HFFc6 (cell line): ENCODE measurements around the gene CACNA2D1. TPM values are rescaled to one million over a fixed set of nuclear protein-coding genes. Genes with fewer than 3 reads are reported as not detected.
A peak's percentile ranks its signal among the peaks of the same experiment; 100 is the strongest.

Source experiments
- DNase-seq: peaks from one replicate; pipeline ENCODE4 v3.0.0-alpha.2; 2018
- H3K27ac Mint-ChIP-seq: 2 replicates; pipeline ENCODE4 v1.8.0; 2020; ENCODE audit warnings: mild to moderate bottlenecking, mixed read lengths
- H3K27me3 Mint-ChIP-seq: 2 replicates; pipeline ENCODE4 v1.8.0; 2021; ENCODE audit warnings: mild to moderate bottlenecking, moderate library complexity, mixed read lengths; ENCODE audit not compliant: insufficient read depth
- H3K36me3 Mint-ChIP-seq: 2 replicates; pipeline ENCODE4 v1.8.0; 2021; ENCODE audit warnings: low read depth, mixed read lengths
- H3K4me1 Mint-ChIP-seq: 2 replicates; pipeline ENCODE4 v1.8.0; 2020; ENCODE audit warnings: low read depth, mixed read lengths
- H3K4me3 Mint-ChIP-seq: 2 replicates; pipeline ENCODE4 v1.8.0; 2020; ENCODE audit warnings: mild to moderate bottlenecking, moderate library complexity, mixed read lengths
- H3K9me3 Mint-ChIP-seq: 2 replicates; pipeline ENCODE4 v1.8.0; 2020; ENCODE audit warnings: mild to moderate bottlenecking, mixed read lengths
- total RNA-seq, 6 experiments: library from RNA; stranded (reverse); fragmentation: NEBNext Ultra II Directional; extraction: Animal tissue kit (Norgen Biotek cat#: 25700); gene quantifications; 2 replicates in 1 of 6; 3 replicates in 5 of 6; pipeline ENCODE4 v1.2.3, GENCODE V29; 2021
- TF ChIP-seq, protein P1 (sequence below): fragments of 200-600 bp; sonication (generic); IDR thresholded peaks from 2 replicates; pipeline ENCODE4 v1.5.0; 2021; ENCODE audit warnings: antibody characterized with exemption, mild to moderate bottlenecking

Gene CACNA2D1
- total RNA-seq, 6 experiments from 2014 or later, result 34.9 to 43.6 (median 36.8) TPM

DNA sequence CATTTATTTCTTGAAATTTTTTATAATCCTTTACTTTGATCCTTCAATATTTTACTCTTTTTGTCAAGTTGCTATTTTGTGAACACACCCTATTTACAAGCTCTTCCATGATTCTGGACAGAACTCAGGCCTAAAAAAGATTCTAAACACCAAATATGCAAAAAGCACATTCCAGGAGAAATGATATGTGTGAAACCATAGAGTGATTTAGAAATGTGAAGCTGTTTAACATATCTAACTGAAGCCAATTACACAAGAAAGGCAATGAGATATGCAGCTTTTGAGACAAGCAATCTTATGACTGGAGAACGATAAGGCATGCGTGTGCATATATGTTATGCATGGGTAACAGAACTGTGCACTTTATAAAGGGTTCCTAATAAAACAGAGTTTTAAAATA lies 243.0 kb downstream of the CACNA2D1 start:
- no peaks in the 10 kb centered on the region; the same call in 1 of the 2 replicates for H3K27me3 Mint-ChIP-seq
- TF ChIP-seq, protein P1, sequence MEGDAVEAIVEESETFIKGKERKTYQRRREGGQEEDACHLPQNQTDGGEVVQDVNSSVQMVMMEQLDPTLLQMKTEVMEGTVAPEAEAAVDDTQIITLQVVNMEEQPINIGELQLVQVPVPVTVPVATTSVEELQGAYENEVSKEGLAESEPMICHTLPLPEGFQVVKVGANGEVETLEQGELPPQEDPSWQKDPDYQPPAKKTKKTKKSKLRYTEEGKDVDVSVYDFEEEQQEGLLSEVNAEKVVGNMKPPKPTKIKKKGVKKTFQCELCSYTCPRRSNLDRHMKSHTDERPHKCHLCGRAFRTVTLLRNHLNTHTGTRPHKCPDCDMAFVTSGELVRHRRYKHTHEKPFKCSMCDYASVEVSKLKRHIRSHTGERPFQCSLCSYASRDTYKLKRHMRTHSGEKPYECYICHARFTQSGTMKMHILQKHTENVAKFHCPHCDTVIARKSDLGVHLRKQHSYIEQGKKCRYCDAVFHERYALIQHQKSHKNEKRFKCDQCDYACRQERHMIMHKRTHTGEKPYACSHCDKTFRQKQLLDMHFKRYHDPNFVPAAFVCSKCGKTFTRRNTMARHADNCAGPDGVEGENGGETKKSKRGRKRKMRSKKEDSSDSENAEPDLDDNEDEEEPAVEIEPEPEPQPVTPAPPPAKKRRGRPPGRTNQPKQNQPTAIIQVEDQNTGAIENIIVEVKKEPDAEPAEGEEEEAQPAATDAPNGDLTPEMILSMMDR, result no peak
- no peak for DNase-seq
- H3K27ac Mint-ChIP-seq, result no peak overlapping the region
- H3K4me1 Mint-ChIP-seq, result peaks cover 12% of the 10 kb centered on the region
- no peaks in the 10 kb centered on the region for H3K36me3 Mint-ChIP-seq
- no peaks in the 10 kb centered on the region for H3K9me3 Mint-ChIP-seq
- H3K4me3 Mint-ChIP-seq, result no peak overlapping the region

DNA sequence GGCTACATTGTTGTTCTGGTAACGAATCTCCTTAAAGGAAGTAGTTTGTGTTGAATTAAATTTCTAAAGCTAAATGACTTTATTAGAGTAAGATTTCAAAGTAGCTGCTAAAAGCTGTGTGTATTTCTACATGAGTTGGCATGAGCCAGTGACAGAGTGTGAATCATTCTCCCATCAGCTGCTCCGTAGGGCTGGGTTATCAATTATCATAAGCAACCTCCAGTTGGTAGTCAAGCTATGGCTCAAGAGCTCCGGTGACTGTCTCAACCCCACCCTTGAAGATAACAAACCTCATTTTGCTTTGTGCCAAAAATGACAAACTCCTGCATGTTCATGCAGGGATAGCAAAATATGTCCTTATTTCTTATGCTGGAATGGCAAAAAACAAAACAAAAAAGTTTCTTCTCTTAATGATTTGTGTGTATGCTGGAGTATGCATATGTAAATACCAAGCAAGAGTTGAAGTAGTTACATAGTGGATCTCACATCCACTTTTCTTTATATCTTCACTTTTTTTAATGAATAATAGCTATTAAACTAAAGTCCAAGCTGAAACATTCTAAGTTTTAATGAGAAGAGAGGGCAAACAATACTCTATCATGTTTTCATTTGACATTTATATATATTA lies 249.4 kb downstream of the CACNA2D1 start:
- Mint-ChIP-seq H3K4me1 (peaks cover 23% of the 10 kb centered on the region), H3K9me3 (no peaks in the 10 kb centered on the region), H3K4me3 (no peak overlapping the region), H3K27me3 (no peaks in the 10 kb centered on the region; the same call in 1 of the 2 replicates), H3K27ac (no peak overlapping the region), H3K36me3 (no peaks in the 10 kb centered on the region)
- DNase-seq, result peak; percentile 8
- TF ChIP-seq, protein P1, result no peak

DNA sequence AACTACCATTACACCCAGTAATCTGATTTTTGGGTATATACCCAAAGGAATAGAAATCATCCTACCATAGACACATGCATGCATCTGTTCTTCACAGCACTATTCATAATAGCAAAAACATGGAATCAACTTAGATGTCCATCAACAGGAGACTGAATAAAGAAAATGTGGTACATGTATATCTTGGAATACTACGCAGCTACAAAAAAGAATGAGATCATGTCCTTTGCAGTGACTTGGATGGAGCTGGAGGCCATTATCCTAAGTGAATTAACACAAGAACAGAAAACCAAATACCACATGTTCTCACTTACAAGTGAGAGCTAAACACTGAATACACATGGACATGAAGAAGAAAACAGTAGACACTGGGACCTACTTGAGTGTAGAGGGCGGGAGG lies 254.9 kb downstream of the CACNA2D1 start:
- Mint-ChIP-seq H3K27me3 (no peaks in the 10 kb centered on the region; the same call in 1 of the 2 replicates), H3K36me3 (peaks cover 6% of the 10 kb centered on the region), H3K4me3 (no peak overlapping the region), H3K4me1 (peaks cover 20% of the 10 kb centered on the region), H3K27ac (no peak overlapping the region), H3K9me3 (no peaks in the 10 kb centered on the region)
- TF ChIP-seq, protein P1, result no peak
- no peak for DNase-seq

DNA sequence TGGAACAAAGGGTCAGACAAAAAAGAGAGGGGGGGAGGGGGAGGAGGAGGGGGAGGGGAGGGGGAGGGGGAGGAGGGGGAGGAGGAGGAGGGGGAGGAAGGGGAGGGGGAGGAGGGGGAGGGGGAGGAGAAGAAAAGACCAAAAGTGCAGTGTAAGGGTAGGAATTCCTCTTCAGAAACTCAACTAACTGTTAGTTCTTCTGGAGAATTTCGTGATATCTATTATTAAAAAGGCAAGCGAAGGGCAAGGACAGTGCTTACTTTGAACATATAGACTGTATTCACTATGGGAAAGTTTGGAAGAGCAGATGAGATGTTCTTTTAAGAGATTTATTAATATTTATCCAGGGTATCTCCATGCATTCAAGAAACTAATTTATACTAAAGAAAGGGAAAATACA lies 258.1 kb downstream of the CACNA2D1 start:
- Mint-ChIP-seq H3K36me3 (peaks cover 6% of the 10 kb centered on the region), H3K4me1 (peaks cover 26% of the 10 kb centered on the region), H3K4me3 (no peak overlapping the region), H3K27ac (no peak overlapping the region), H3K27me3 (no peaks in the 10 kb centered on the region; the same call in 1 of the 2 replicates), H3K9me3 (no peaks in the 10 kb centered on the region)
- no peak for DNase-seq
- TF ChIP-seq, protein P1, result no peak

DNA sequence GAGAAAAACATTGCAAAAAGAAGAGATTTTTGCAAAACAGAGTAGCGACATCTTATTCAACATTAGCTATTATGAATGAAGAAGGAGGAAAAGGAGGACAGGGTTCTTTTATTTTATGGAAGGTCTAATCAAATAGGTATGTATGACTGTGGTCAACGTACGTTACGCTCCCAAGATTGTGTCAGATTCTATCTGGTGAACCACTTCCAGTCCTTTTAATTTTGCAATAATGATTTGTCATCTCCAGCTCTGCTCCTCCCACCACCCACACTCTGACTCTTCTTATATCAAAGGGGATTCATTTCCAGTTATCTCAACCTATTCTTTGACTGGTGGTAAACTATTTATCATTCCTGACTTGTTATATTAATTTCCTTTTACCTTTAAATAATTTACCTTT lies 259.9 kb downstream of the CACNA2D1 start:
- Mint-ChIP-seq H3K9me3 (no peaks in the 10 kb centered on the region), H3K4me1 (peaks cover 23% of the 10 kb centered on the region), H3K4me3 (no peak overlapping the region), H3K27ac (no peak overlapping the region; the same call in 1 of the 2 replicates), H3K36me3 (peaks cover 2% of the 10 kb centered on the region), H3K27me3 (no peaks in the 10 kb centered on the region; the same call in 1 of the 2 replicates)
- DNase-seq, result peak; percentile 76
- TF ChIP-seq, protein P1, result no peak
